ENCODE data around the gene SYT7. TPM values are rescaled to one million over a fixed set of nuclear protein-coding genes. Genes with fewer than 3 reads are reported as not detected.

Gene SYT7
- total and polyA plus RNA-seq, 2 of the 8 experiments (the other 6 are each of a cell fraction or from before 2014, with no cell fraction given) = 9.6 to 10.5 TPM

DNA sequence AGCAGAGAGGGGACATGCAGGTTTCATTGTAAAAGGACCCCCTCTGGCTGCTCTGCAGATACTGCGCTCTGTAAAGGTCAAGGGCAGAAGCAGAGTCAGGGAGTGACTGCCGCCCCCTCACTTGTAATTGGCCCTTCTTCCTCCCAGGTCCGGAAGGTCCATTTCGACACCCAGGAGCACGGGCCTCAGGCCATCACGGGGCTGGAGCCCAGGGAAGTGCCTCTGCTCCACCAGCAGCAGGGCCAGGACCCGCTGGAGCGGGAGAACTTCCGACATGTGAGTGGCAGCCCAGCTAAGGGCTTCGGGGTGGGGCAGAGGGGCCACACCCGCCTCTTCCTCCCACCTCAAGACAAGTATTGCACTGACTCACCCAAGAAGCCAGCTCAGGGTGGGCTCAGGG lies 96.3 kb downstream of the SYT7 start (continued):
- no peak for TF ChIP-seq FOSL1 (IDR thresholded peaks at IDR 0.05; ENCODE audit: insufficient read depth, low read depth, low read length)

Measured in H1 (cell line).